Embryonic facial prominence (tissue), 1 donor: ENCODE results near the gene ODC1.

Experiments used
- DNase-seq: peaks from one replicate; pipeline ENCODE4 v3.0.0-alpha.2; 2016; ENCODE audit errors: extremely low spot score

ODC1 gene

GRCh38 chr2:10400568-10400977 is 47.6 kb downstream of the ODC1 start:
- no peak for DNase-seq

- no peak for DNase-seq
Observed at GRCh38 chr2:10400002-10400401, 48.1 kb downstream of the ODC1 start.

GRCh38 chr2:10399358-10399757 is 48.8 kb downstream of the ODC1 start:
- no peak for DNase-seq

- no peak for DNase-seq
Observed at GRCh38 chr2:10398496-10398895, 49.6 kb downstream of the ODC1 start.

- no peak for DNase-seq
Observed at GRCh38 chr2:10397878-10398277, 50.2 kb downstream of the ODC1 start.

GRCh38 chr2:10397297-10397875 is 50.7 kb downstream of the ODC1 start:
- DNase-seq, result no peak

- no peak for DNase-seq
Observed at GRCh38 chr2:10396464-10396863, 51.7 kb downstream of the ODC1 start.

- DNase-seq, result no peak
Observed at GRCh38 chr2:10395893-10396292, 52.2 kb downstream of the ODC1 start.

GRCh38 chr2:10393640-10393982 is 54.5 kb downstream of the ODC1 start:
- no peak for DNase-seq

- no peak for DNase-seq
Observed at GRCh38 chr2:10392951-10393639, 55.0 kb downstream of the ODC1 start.

GRCh38 chr2:10392548-10392947 is 55.6 kb downstream of the ODC1 start:
- no peak for DNase-seq

GRCh38 chr2:10392100-10392499 is 56.0 kb downstream of the ODC1 start:
- DNase-seq, result no peak

GRCh38 chr2:10390369-10390801 is 57.7 kb downstream of the ODC1 start:
- DNase-seq, result no peak
